BJ (cell line): Measurements from ENCODE around the gene KPNB1. TPM values are rescaled to one million over a fixed set of nuclear protein-coding genes. Genes with fewer than 3 reads are reported as not detected.

ENCODE experiments used
- CTCF ChIA-PET: fragments of 350-600 bp; formaldehyde crosslinking; extraction: SDS; loops from one replicate; lab custom pipeline; 2021; ENCODE audit warnings: antibody characterized with exemption, inconsistent platforms; lab: Yijun Ruan, JAX
- POLR2A ChIA-PET: fragments of 300-600 bp; sonication (Branson Sonifier 250); formaldehyde crosslinking; extraction: SDS; loops from one replicate; lab custom pipeline; 2021; ENCODE audit warnings: antibody characterized with exemption; lab: Charles Lee
- DNase-seq: peaks from one replicate; pipeline ENCODE4 v3.0.0-alpha.2; 2011; ENCODE audit warnings: low read depth
- H3K27me3 ChIP-seq: 2 replicates; pipeline ENCODE4 v1.6.0; 2011; ENCODE audit warnings: low read length; ENCODE audit not compliant: control insufficient read depth, insufficient read depth
- H3K36me3 ChIP-seq: 2 replicates; pipeline ENCODE4 v1.5.1; 2011; ENCODE audit warnings: low read length; ENCODE audit not compliant: control insufficient read depth, insufficient read depth
- H3K4me3 ChIP-seq: 2 replicates; pipeline ENCODE4 v1.5.1; 2011; ENCODE audit warnings: low read depth, mild to moderate bottlenecking, control low read depth, low read length
- CTCF ChIP-seq: IDR thresholded peaks from 2 replicates; pipeline ENCODE4 v1.5.1; 2011; ENCODE audit warnings: low read depth, mild to moderate bottlenecking, control low read depth, inconsistent platforms, low read length, moderate library complexity; ENCODE audit not compliant: insufficient read depth
- polyA plus RNA-seq: library from polyadenylated mRNA; depleted of rRNA; stranded (reverse); fragments of >200 nt; gene quantifications from 2 replicates; pipeline ENCODE4 v1.2.3, GENCODE V29; 2011

KPNB1 gene
- polyA plus RNA-seq, 1 experiment = 171 TPM

GRCh38 chr17:47635734-47636133, 14.0 kb upstream of the KPNB1 start:
- no peaks in the 10 kb centered on the region for H3K27me3 ChIP-seq
- ChIA-PET POLR2A (no interaction called here), CTCF (no interaction called here)

GRCh38 chr17:47636273-47637030, 13.3 kb upstream of the KPNB1 start:
- H3K4me3 ChIP-seq = no peak overlapping the region
- ChIA-PET CTCF (no interaction called here), POLR2A (no interaction called here)
- H3K27me3 ChIP-seq = no peaks in the 10 kb centered on the region
- TF ChIP-seq CTCF = no peak
- H3K36me3 ChIP-seq = no peaks in the 10 kb centered on the region; the same call in 1 of the 2 replicates
- DNase-seq = no peak

More at GRCh38 chr17:47635734-47636133, 14.0 kb upstream of the KPNB1 start:
- Histone ChIP-seq H3K4me3 (no peak overlapping the region), H3K36me3 (no peaks in the 10 kb centered on the region; the same call in 1 of the 2 replicates)
- no peak for TF ChIP-seq CTCF
- no peak for DNase-seq

- Histone ChIP-seq H3K27me3 (no peaks in the 10 kb centered on the region), H3K36me3 (no peaks in the 10 kb centered on the region; the same call in 1 of the 2 replicates), H3K4me3 (no peak overlapping the region)
- no peak for DNase-seq
- CTCF ChIA-PET = no interaction called here
- TF ChIP-seq CTCF = no peak
- POLR2A ChIA-PET = no interaction called here
Observed at GRCh38 chr17:47638903-47639302, 10.8 kb upstream of the KPNB1 start.

- Histone ChIP-seq H3K36me3 (no peaks in the 10 kb centered on the region; the same call in 1 of the 2 replicates), H3K27me3 (no peaks in the 10 kb centered on the region), H3K4me3 (no peak overlapping the region)
- CTCF ChIA-PET = interaction anchor here (0.8 kb wide), 1 partner anchor 9 kb away, joined by 3 read pairs; no protein-coding TSS in a partner anchor
- POLR2A ChIA-PET = no interaction called here
- no peak for DNase-seq
- TF ChIP-seq CTCF = no peak
Observed at GRCh38 chr17:47640076-47640475, 9.6 kb upstream of the KPNB1 start.

- TF ChIP-seq CTCF = no peak
- H3K4me3 ChIP-seq = no peak overlapping the region
- ChIA-PET CTCF (no interaction called here), POLR2A (no interaction called here)
- no peak for DNase-seq
- no peaks in the 10 kb centered on the region for H3K27me3 ChIP-seq
- no peaks in the 10 kb centered on the region; the same call in 1 of the 2 replicates for H3K36me3 ChIP-seq
Observed at GRCh38 chr17:47641202-47641601, 8.5 kb upstream of the KPNB1 start.
